BE2C (cell line): ENCODE data around the gene TRPV3.
"Not testable (repeated sequence)": the region's sequence is repeated elsewhere in the genome, so short reads cannot be mapped to it uniquely, and the experiment has no call there.

ENCODE experiments used
- DNase-seq: peaks from one replicate; pipeline ENCODE4 v3.0.0-alpha.2; 2020
- H3K27me3 ChIP-seq: fragments of 250-450 bp; sonication (Bioruptor Pico); 2 replicates; pipeline ENCODE4 v1.5.1; 2020; ENCODE audit warnings: mild to moderate bottlenecking
- H3K36me3 ChIP-seq: fragments of 250-450 bp; sonication (Bioruptor Pico); 2 replicates; pipeline ENCODE4 v1.5.1; 2020; ENCODE audit warnings: mild to moderate bottlenecking
- H3K4me1 ChIP-seq: fragments of 250-450 bp; sonication (Bioruptor Pico); 2 replicates; pipeline ENCODE4 v1.5.1; 2020
- H3K4me3 ChIP-seq: 2 replicates; pipeline ENCODE4 v1.5.1; 2011; ENCODE audit warnings: low read depth, low read length
- H3K9me3 ChIP-seq: fragments of 250-450 bp; sonication (Bioruptor Pico); 2 replicates; pipeline ENCODE4 v1.5.1; 2020
- TF ChIP-seq, protein P1 (sequence below): IDR thresholded peaks from 2 replicates; pipeline ENCODE4 v1.5.1; 2012; ENCODE audit warnings: mild to moderate bottlenecking, low read depth, low read length

TRPV3 gene

DNA sequence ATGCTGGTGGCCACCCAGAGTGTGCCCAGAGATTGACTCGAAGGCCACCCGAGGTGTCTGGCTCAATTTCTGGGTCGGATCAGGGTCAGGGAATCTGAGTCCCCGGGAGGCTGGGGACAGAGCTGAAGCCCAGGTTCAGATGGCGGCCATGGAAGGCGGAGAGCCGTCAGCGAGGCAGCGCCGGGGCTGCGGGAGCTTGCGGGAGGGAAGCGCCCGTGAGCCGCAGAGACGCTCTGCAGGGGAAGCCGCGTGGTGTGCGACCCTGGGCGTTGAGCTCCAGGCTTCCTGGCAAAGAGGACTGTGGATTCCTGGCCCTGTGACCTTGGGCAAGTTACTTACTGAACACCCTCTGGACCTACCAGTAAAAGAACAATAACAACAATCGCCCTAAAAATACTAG, 85.5 kb downstream of the TRPV3 start:
- no peaks in the 10 kb centered on the region for H3K36me3 ChIP-seq
- no peaks in the 10 kb centered on the region for H3K4me1 ChIP-seq
- no peak overlapping the region for H3K4me3 ChIP-seq
- no peak for DNase-seq
- TF ChIP-seq, protein P1, sequence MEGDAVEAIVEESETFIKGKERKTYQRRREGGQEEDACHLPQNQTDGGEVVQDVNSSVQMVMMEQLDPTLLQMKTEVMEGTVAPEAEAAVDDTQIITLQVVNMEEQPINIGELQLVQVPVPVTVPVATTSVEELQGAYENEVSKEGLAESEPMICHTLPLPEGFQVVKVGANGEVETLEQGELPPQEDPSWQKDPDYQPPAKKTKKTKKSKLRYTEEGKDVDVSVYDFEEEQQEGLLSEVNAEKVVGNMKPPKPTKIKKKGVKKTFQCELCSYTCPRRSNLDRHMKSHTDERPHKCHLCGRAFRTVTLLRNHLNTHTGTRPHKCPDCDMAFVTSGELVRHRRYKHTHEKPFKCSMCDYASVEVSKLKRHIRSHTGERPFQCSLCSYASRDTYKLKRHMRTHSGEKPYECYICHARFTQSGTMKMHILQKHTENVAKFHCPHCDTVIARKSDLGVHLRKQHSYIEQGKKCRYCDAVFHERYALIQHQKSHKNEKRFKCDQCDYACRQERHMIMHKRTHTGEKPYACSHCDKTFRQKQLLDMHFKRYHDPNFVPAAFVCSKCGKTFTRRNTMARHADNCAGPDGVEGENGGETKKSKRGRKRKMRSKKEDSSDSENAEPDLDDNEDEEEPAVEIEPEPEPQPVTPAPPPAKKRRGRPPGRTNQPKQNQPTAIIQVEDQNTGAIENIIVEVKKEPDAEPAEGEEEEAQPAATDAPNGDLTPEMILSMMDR, result no peak
- no peaks in the 10 kb centered on the region for H3K9me3 ChIP-seq
- no peaks in the 10 kb centered on the region for H3K27me3 ChIP-seq

DNA sequence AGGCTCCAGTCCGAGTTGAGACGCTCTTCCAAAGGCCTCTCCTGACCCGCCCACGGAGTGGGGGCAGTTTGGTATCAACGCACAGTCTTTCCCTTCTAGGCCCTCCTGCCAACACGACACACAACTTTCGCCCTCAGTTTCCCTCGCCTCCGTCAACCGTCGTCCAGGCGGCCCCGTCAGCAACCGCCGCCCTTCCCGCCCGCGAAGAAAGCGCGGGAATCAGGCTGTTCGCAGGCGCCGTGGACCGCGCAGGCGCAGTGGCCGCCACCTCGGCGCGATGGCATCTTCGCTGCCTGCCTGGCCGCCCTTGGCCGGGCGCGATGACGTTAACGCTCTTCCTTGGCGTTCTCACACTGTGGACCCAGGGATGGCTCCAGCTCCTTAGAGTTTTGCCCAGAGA, 86.0 kb downstream of the TRPV3 start, which contains the start of gene SPATA22:
SPATA22 (minus strand) TSS at position 221 of the 400 bp plus-strand sequence. CDS start 2,494 bp downstream, outside the sequence.
- TF ChIP-seq, protein P1, result no peak
- Histone ChIP-seq H3K27me3 (no peaks in the 10 kb centered on the region), H3K4me3 (no peak within 1 kb of the TSS), H3K36me3 (no peaks in the 10 kb centered on the region), H3K9me3 (no peaks in the 10 kb centered on the region), H3K4me1 (no peaks in the 10 kb centered on the region)
- no peak for DNase-seq

DNA sequence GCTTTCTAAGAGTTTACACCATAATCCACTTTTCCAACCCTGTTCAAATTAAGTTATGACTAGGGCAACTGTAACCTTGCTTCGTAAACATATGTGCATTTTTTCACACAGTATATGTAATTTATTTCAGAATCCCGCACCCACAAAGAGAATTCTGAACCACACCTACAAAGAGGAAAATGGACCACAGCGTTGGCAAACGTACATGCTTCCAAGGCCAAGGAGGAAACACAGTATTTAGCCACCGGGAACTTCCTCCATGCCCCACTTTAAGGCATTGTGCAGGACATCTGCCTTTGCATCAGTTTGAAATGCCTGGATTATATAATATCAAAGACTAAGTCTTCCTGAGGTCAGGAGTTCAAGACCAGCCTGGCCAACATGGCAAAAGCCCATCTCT, 88.1 kb downstream of the TRPV3 start:
- Histone ChIP-seq H3K9me3 (no peaks in the 10 kb centered on the region), H3K27me3 (no peaks in the 10 kb centered on the region), H3K4me1 (no peaks in the 10 kb centered on the region), H3K36me3 (no peaks in the 10 kb centered on the region), H3K4me3 (no peak overlapping the region)
- TF ChIP-seq, protein P1, result no peak
- DNase-seq, result no peak

DNA sequence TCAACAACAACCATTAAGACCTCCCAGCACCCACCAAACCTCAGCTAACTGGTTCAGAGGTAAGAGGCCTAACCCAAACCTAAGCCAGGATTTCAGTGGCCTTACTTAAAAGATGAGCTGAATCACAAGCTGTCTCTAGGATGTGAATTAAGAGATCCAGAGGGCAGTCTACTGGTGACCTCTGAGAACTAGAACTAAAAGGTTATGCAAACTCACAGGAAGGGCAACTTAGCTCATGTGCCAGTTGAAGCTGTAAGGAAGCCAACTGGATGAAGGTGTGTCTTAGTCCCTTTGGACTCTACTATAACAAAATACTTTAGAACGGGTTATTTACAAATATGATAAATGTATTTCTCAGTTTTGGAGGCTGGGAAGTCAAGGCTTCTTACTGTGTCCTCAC, 91.3 kb downstream of the TRPV3 start:
- not testable (repeated sequence) for H3K9me3 ChIP-seq

More for the DNA sequence above, 91.3 kb downstream of the TRPV3 start:
- not testable (repeated sequence) for DNase-seq, H3K4me1 ChIP-seq, H3K27me3 ChIP-seq, H3K36me3 ChIP-seq, H3K4me3 ChIP-seq
